HCT116 (cell line): ENCODE data around the gene CORO2B.

Experiments
- EZH2phosphoT487 ChIP-seq: fragments of 200-600 bp; IDR thresholded peaks from 2 replicates; pipeline ENCODE4 v1.6.1; 2018; ENCODE audit warnings: antibody characterized with exemption, borderline replicate concordance
- POLR2AphosphoS5 ChIP-seq: IDR thresholded peaks from 2 replicates; pipeline ENCODE4 v1.6.1; 2011; ENCODE audit warnings: mild to moderate bottlenecking, low read depth, low read length, moderate library complexity
- YY1 ChIP-seq: IDR thresholded peaks from 2 replicates; pipeline ENCODE4 v1.6.1; 2011; ENCODE audit warnings: low read length, low read depth, moderate library complexity, mild to moderate bottlenecking; ENCODE audit not compliant: insufficient replicate concordance; ENCODE audit errors: extremely low read depth

DNA sequence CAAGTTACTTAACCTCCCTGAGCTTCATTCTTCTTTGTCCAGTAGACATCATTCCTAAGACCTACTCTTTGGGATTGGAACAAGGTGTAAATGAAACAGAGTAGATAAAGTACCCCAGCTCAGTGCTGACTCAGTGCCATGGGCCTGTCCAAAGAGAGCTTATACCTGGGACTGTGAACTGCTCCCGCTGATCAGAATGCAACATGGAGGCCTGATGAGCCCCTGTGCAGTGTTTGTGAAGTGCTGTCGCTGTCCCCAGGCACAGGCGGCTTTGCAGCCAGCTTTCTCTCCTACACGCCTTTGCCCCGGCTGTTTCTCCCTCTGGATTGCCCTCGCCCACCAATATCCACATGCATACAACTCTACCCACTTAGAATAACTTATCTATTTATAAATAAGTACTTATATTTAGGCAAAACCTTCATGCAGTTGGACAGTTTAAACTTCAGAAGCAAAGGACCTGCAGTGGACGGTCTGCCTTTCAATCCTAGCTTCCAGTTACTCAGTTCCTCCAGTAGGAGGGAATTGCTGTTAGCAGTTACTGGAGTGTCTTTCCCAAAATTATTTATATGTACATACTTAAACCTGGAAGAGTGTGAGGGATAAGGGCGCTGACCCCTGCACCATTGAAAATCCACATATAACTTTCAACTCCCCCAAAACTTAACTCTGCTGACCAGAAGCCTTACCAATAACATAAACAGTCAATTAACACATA, 80.0 kb downstream of the CORO2B start:
- TF ChIP-seq EZH2phosphoT487 (no peak), POLR2AphosphoS5 (no peak), YY1 (no peak)
